WERI-Rb-1 (cell line): ENCODE measurements around the gene UBP1.

Experiments used
- DNase-seq: peaks from one replicate; pipeline ENCODE4 v3.0.0-alpha.2; 2020
- H3K27ac ChIP-seq: fragments of 250-450 bp; sonication (Bioruptor Pico); 2 replicates; pipeline ENCODE4 v1.5.1; 2020; ENCODE audit warnings: mild to moderate bottlenecking, moderate library complexity
- H3K27me3 ChIP-seq: fragments of 250-450 bp; sonication (Bioruptor Pico); 2 replicates; pipeline ENCODE4 v1.5.1; 2021; ENCODE audit warnings: mild to moderate bottlenecking, low read depth, moderate library complexity; ENCODE audit not compliant: insufficient read depth, severe bottlenecking
- H3K36me3 ChIP-seq: fragments of 250-450 bp; sonication (Bioruptor Pico); 2 replicates; pipeline ENCODE4 v1.5.1; 2020; ENCODE audit warnings: mild to moderate bottlenecking, moderate library complexity
- H3K4me3 ChIP-seq: 2 replicates; pipeline ENCODE4 v1.5.1; 2011; ENCODE audit warnings: low read depth, mild to moderate bottlenecking, control low read depth, low read length
- H3K9me3 ChIP-seq: fragments of 250-450 bp; sonication (Bioruptor Pico); 2 replicates; pipeline ENCODE4 v1.5.1; 2021; ENCODE audit warnings: mild to moderate bottlenecking, moderate library complexity; ENCODE audit not compliant: severe bottlenecking
- CTCF ChIP-seq: IDR thresholded peaks from 2 replicates; pipeline ENCODE4 v1.5.1; 2011; ENCODE audit warnings: low read depth, mild to moderate bottlenecking, control low read depth, inconsistent platforms, low read length

UBP1 gene

GRCh38 chr3:33373082-33373437, 67.1 kb downstream of the UBP1 start:
- Histone ChIP-seq H3K27me3 (no peaks in the 10 kb centered on the region), H3K36me3 (peaks cover 18% of the 10 kb centered on the region), H3K4me3 (no peak overlapping the region), H3K9me3 (peaks cover 2% of the 10 kb centered on the region), H3K27ac (no peak overlapping the region)
- DNase-seq = no peak
- TF ChIP-seq CTCF = no peak

GRCh38 chr3:33372218-33373081, 67.8 kb downstream of the UBP1 start:
- DNase-seq = peak; percentile 36
- H3K27me3 ChIP-seq = no peaks in the 10 kb centered on the region
- peak; percentile 71 for TF ChIP-seq CTCF
- peaks cover 2% of the 10 kb centered on the region for H3K9me3 ChIP-seq
- H3K36me3 ChIP-seq = peaks cover 13% of the 10 kb centered on the region
- no peak overlapping the region for H3K27ac ChIP-seq
- no peak overlapping the region for H3K4me3 ChIP-seq

- no peak for DNase-seq
- H3K36me3 ChIP-seq = no peaks in the 10 kb centered on the region
- H3K27me3 ChIP-seq = no peaks in the 10 kb centered on the region
- no peak overlapping the region for H3K4me3 ChIP-seq
- H3K27ac ChIP-seq = no peak overlapping the region
- no peak for TF ChIP-seq CTCF
- no peaks in the 10 kb centered on the region for H3K9me3 ChIP-seq
Observed at GRCh38 chr3:33364531-33365128, 75.6 kb downstream of the UBP1 start.

- no peak overlapping the region for H3K27ac ChIP-seq
- no peaks in the 10 kb centered on the region for H3K9me3 ChIP-seq
- H3K27me3 ChIP-seq = no peaks in the 10 kb centered on the region
- no peak for TF ChIP-seq CTCF
- H3K36me3 ChIP-seq = no peaks in the 10 kb centered on the region
- no peak overlapping the region for H3K4me3 ChIP-seq
- no peak for DNase-seq
Observed at GRCh38 chr3:33364060-33364459, 76.1 kb downstream of the UBP1 start.

GRCh38 chr3:33363113-33363800, 76.9 kb downstream of the UBP1 start:
- Histone ChIP-seq H3K9me3 (no peaks in the 10 kb centered on the region), H3K4me3 (no peak overlapping the region), H3K36me3 (no peaks in the 10 kb centered on the region), H3K27me3 (no peaks in the 10 kb centered on the region), H3K27ac (no peak overlapping the region)
- TF ChIP-seq CTCF = no peak
- no peak for DNase-seq
